HUES6 (cell line): ENCODE data around the gene IRF7.
A peak's percentile ranks its signal among the peaks of the same experiment; 100 is the strongest.

Source experiments
- H3K27ac ChIP-seq: 2 replicates; pipeline ENCODE4 v1.7.0; 2013; ENCODE audit warnings: low read depth, mild to moderate bottlenecking, low read length, inconsistent platforms
- H3K27me3 ChIP-seq: 2 replicates; pipeline ENCODE4 v1.6.1; 2013; ENCODE audit warnings: low read length; ENCODE audit not compliant: control insufficient read depth, insufficient read depth
- H3K36me3 ChIP-seq: 2 replicates; pipeline ENCODE4 v1.6.1; 2013; ENCODE audit warnings: low read length; ENCODE audit not compliant: control insufficient read depth, insufficient read depth
- H3K4me1 ChIP-seq: 2 replicates; pipeline ENCODE4 v1.6.1; 2013; ENCODE audit warnings: low read length; ENCODE audit not compliant: control insufficient read depth, insufficient read depth
- H3K4me3 ChIP-seq: 2 replicates; pipeline ENCODE4 v1.5.1; 2013; ENCODE audit warnings: low read depth, low read length
- H3K9ac ChIP-seq: one replicate; pipeline ENCODE4 v1.6.1; 2013; ENCODE audit warnings: mild to moderate bottlenecking, low read length
- H3K9me3 ChIP-seq: 2 replicates; pipeline ENCODE4 v1.6.1; 2013; ENCODE audit warnings: low read depth, low read length; ENCODE audit not compliant: control insufficient read depth, insufficient read depth

The IRF7 gene

DNA sequence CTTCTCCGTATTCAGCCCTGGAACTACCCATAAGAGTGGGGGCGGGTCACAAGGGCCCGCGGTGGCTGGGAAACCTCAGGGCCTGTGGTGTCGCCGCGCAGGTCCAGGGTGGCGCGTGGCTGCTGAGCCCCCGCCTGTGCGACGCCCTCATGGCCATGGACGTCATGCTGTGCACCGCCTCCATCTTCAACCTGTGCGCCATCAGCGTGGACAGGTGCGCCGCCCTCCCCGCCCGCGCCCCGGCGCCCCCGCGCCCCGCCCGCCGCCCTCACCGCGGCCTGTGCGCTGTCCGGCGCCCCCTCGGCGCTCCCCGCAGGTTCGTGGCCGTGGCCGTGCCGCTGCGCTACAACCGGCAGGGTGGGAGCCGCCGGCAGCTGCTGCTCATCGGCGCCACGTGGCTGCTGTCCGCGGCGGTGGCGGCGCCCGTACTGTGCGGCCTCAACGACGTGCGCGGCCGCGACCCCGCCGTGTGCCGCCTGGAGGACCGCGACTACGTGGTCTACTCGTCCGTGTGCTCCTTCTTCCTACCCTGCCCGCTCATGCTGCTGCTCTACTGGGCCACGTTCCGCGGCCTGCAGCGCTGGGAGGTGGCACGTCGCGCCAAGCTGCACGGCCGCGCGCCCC is 23.7 kb upstream of the IRF7 start:
- peaks cover 48% of the 10 kb centered on the region for H3K27me3 ChIP-seq
- no peaks in the 10 kb centered on the region for H3K9me3 ChIP-seq
- H3K36me3 ChIP-seq = peaks cover 16% of the 10 kb centered on the region
- H3K27ac ChIP-seq = no peak overlapping the region
- H3K4me3 ChIP-seq = peak overlapping the region; percentile 54
- peak overlapping the region; percentile 69 for H3K9ac ChIP-seq
- peaks cover 18% of the 10 kb centered on the region for H3K4me1 ChIP-seq

- Histone ChIP-seq H3K9me3 (no peaks in the 10 kb centered on the region), H3K4me3 (peak overlapping the region; percentile 54), H3K27ac (peak overlapping the region; percentile 53; the same call in 1 of the 2 replicates), H3K4me1 (peaks cover 18% of the 10 kb centered on the region), H3K27me3 (peaks cover 48% of the 10 kb centered on the region), H3K9ac (peak overlapping the region; percentile 69), H3K36me3 (peaks cover 9% of the 10 kb centered on the region)
Measured at GRCh38 chr11:638631-639331, 23.0 kb upstream of the IRF7 start.

DNA sequence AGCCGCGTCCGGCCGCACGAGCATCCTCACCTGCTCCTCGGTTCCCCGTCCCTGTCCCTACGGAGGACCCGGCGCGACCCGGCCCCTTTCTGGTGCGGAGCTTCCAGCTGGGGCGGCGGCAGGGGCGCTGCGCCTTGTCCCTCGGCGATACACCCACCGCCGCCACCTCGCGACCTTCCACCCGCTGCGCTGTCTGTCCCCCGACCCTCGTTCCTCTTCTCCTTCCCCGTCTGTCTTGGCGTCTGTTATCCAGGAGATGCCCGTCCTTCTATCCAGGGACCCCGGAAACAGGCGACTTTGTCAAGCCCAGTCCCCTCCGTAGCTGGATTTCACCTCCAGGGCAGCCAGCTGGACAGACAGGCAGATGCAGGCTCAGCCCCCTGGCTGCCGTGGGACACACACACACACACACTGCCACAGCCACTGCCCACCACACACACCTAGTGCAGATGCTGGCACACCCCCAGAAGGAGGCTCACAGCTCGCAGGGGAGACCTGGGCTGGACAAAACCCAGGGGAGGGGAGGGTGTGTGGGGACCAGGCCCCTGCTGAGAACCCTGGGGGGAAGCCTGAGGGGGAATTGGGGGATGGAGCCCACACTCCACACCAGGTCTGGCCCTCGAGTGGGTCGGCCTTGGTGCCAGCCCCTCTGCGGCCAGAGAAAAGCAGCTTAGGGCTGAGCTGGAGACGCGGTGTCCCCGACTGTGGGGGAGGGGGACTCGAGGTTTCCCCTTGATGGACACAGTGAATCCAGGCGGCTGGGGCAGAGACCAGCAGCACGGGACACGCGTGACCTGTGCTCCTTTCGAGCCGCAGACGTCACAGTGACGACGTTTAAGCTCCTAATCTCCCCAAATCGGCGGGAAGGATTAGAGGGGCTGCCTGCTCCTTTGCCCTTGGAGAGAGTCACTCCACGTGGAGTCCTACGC is 22.1 kb upstream of the IRF7 start:
- H3K4me3 ChIP-seq = peak overlapping the region; percentile 54
- peaks cover 48% of the 10 kb centered on the region for H3K27me3 ChIP-seq

DNA sequence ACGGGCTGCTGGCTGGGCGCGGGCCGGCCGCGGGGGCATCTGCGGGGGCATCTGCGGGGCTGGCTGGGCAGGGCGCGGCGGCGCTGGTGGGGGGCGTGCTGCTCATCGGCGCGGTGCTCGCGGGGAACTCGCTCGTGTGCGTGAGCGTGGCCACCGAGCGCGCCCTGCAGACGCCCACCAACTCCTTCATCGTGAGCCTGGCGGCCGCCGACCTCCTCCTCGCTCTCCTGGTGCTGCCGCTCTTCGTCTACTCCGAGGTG is 21.5 kb upstream of the IRF7 start:
- Histone ChIP-seq H3K27me3 (peaks cover 48% of the 10 kb centered on the region), H3K4me1 (peaks cover 18% of the 10 kb centered on the region), H3K27ac (no peak overlapping the region), H3K36me3 (no peaks in the 10 kb centered on the region), H3K9me3 (no peaks in the 10 kb centered on the region), H3K9ac (peak overlapping the region; percentile 31), H3K4me3 (peak overlapping the region; percentile 54)

More for the DNA sequence above, 22.1 kb upstream of the IRF7 start:
- Histone ChIP-seq H3K9me3 (no peaks in the 10 kb centered on the region), H3K4me1 (peaks cover 18% of the 10 kb centered on the region), H3K9ac (peak overlapping the region; percentile 31), H3K36me3 (peaks cover 4% of the 10 kb centered on the region; the same call in 1 of the 2 replicates), H3K27ac (no peak overlapping the region)

DNA sequence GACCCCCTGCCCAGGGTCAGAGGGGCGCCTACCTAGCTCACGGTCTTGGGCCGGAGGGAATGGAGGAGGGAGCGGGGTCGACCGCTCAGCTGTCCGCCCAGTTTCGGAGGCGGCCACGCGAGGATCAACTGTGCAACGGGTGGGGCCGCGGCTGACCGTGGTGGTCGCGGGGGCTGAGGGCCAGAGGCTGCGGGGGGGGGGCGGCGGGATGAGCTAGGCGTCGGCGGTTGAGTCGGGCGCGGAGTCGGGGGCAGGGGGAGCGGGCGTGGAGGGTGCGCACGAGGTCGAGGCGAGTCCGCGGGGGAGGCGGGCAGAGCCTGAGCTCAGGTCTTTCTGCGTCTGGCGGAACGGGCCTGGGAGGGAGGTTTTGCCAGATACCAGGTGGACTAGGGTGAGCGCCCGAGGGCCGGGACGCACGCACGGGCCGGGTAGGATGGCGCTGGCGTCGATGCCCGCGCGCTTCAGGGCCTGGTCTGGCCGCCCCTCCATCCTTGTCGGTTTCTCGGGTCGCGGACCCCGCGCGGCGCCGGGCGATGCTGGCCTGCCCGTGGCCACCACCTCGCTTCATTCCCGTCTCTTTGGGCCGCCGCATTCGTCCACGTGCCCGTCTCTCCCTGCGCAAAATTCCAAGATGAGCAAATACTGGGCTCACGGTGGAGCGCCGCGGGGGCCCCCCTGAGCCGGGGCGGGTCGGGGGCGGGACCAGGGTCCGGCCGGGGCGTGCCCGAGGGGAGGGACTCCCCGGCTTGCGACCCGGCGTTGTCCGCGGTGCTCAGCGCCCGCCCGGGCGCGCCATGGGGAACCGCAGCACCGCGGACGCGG is 21.0 kb upstream of the IRF7 start, which contains the start of gene DRD4:
Gene DRD4, plus strand, starts transcription at position 759 of the 822 bp plus-strand sequence. Its CDS starts 36 bp downstream, at position 795.
- Histone ChIP-seq H3K9ac (peak within 1 kb of the TSS; percentile 31), H3K4me1 (peaks cover 18% of the 10 kb centered on the region), H3K27me3 (peaks cover 48% of the 10 kb centered on the region), H3K9me3 (no peaks in the 10 kb centered on the region), H3K27ac (no peak within 1 kb of the TSS), H3K4me3 (peak within 1 kb of the TSS; percentile 54), H3K36me3 (no peaks in the 10 kb centered on the region)

DNA sequence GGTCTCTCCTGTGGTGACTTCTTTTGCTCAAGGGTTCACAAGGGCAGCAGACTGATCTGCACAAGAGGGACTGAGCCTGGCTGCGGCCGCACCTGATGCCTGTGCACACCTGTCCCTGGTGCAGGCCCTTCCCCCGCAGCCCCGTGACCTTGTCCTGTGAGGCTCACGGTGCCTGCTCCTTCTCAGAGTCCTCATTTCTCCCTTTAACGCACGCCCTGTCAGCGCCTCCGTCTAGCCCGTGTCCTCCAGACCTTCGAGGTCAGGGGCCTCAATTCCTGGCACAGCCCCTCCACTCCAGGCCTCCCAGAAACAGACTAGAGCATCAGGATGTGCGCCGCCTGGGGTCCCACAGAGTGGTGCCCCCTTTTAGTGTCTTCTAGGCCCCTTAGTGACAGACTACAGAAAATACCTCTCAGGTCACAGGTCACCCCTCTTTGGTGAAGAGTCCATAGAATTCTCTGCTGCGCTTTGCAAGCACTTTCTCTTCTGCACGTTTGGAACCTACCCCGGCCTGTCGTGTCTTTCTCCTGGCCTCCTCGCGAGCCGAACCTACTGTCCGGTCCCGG is 20.3 kb upstream of the IRF7 start:
- Histone ChIP-seq H3K27ac (no peak overlapping the region), H3K4me1 (peaks cover 18% of the 10 kb centered on the region), H3K9me3 (no peaks in the 10 kb centered on the region), H3K9ac (no peak overlapping the region), H3K4me3 (no peak overlapping the region), H3K27me3 (peaks cover 48% of the 10 kb centered on the region), H3K36me3 (no peaks in the 10 kb centered on the region)

- 0 out of 2 replicates have a peak, but pooled peaks cover 2% of the 10 kb centered on the region for H3K4me1 ChIP-seq
- no peaks in the 10 kb centered on the region for H3K9me3 ChIP-seq
- H3K9ac ChIP-seq = no peak overlapping the region
- H3K27me3 ChIP-seq = peaks cover 17% of the 10 kb centered on the region
- H3K4me3 ChIP-seq = no peak overlapping the region
- H3K27ac ChIP-seq = no peak overlapping the region
- H3K36me3 ChIP-seq = peaks cover 3% of the 10 kb centered on the region; the same call in 1 of the 2 replicates
Measured at GRCh38 chr11:630871-631270, 15.1 kb upstream of the IRF7 start.

GRCh38 chr11:629237-629583 is 13.5 kb upstream of the IRF7 start:
- H3K4me3 ChIP-seq = no peak overlapping the region
- H3K9me3 ChIP-seq = no peaks in the 10 kb centered on the region
- H3K27ac ChIP-seq = no peak overlapping the region
- peaks cover 3% of the 10 kb centered on the region; the same call in 1 of the 2 replicates for H3K36me3 ChIP-seq
- no peak overlapping the region for H3K9ac ChIP-seq
- peaks cover 5% of the 10 kb centered on the region; the same call in 1 of the 2 replicates for H3K27me3 ChIP-seq
- 0 out of 2 replicates have a peak, but pooled peaks cover 3% of the 10 kb centered on the region for H3K4me1 ChIP-seq

GRCh38 chr11:628056-628455 is 12.3 kb upstream of the IRF7 start:
- Histone ChIP-seq H3K9me3 (no peaks in the 10 kb centered on the region), H3K9ac (no peak overlapping the region), H3K27me3 (peaks cover 5% of the 10 kb centered on the region; the same call in 1 of the 2 replicates), H3K27ac (no peak overlapping the region), H3K36me3 (peaks cover 3% of the 10 kb centered on the region; the same call in 1 of the 2 replicates), H3K4me3 (no peak overlapping the region), H3K4me1 (0 out of 2 replicates have a peak, but pooled peaks cover 3% of the 10 kb centered on the region)

DNA sequence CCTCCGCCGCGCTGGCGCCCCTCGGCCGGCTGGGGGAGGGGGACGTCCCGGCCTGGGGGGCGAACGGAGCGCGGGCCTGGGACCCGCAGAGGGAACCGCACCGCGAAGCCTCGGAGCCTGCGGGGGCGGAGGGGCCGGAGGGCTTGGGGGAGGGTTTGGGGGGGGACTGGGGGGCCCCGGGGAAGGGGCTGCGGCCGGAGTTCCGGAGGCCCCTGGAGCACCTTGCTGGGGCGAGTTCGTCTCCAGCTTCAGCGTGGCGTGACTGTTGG is 11.5 kb upstream of the IRF7 start:
- no peaks in the 10 kb centered on the region for H3K9me3 ChIP-seq
- peaks cover 3% of the 10 kb centered on the region; the same call in 1 of the 2 replicates for H3K36me3 ChIP-seq
- no peak overlapping the region for H3K9ac ChIP-seq
- 0 out of 2 replicates have a peak, but pooled peaks cover 3% of the 10 kb centered on the region for H3K4me1 ChIP-seq
- H3K27me3 ChIP-seq = peaks cover 5% of the 10 kb centered on the region; the same call in 1 of the 2 replicates
- no peak overlapping the region for H3K27ac ChIP-seq
- no peak overlapping the region; the same call in 1 of the 2 replicates for H3K4me3 ChIP-seq
